HCT116 (cell line): Measurements from ENCODE around the gene SAA1. TPM values are rescaled to one million over a fixed set of nuclear protein-coding genes. Genes with fewer than 3 reads are reported as not detected.

Source experiments
- ATAC-seq: fragments of 200-7000 bp; cut with Tn5 transposase; 2 replicates; pipeline ENCODE4 v1.9.1; 2020; ENCODE audit warnings: mild to moderate bottlenecking, moderate library complexity
- BruUV-seq: library from RNA; stranded (reverse); fragments of 400-500 nt; replicated peaks from 2 replicates; lab custom pipeline; 2021; lab: Mats Ljungman, UMichigan
- CTCF ChIA-PET: fragments of 300-600 bp; sonication (Branson Sonifier 250); formaldehyde crosslinking; loops from one replicate; lab custom pipeline; 2021; ENCODE audit warnings: antibody characterized with exemption; lab: Charles Lee
- POLR2A ChIA-PET: fragments of 300-600, 350-600 bp; sonication (Branson Sonifier 250); formaldehyde crosslinking; loops from one replicate; lab custom pipeline; 2021; ENCODE audit warnings: antibody characterized with exemption; lab: Charles Lee
- RAD21 ChIA-PET, 2 experiments: fragments of 300-600 bp; sonication (Branson Sonifier 250); formaldehyde crosslinking; loops; one replicate each; lab custom pipeline; 2023; ENCODE audit warnings: low total read pairs in 2 of 2; ENCODE audit not compliant: uncharacterized antibody in 2 of 2, unreplicated experiment in 2 of 2, low non-redundant PET in 1 of 2; lab: Charles Lee
- DNase-seq: peaks from one replicate; pipeline ENCODE4 v3.0.0-alpha.2; 2010; ENCODE audit warnings: low read depth, low spot score
- H2AFZ ChIP-seq: fragments of 200-600 bp; shearing (Covaris generic), sonication (generic); 2 replicates; pipeline ENCODE4 v1.6.1; 2017; ENCODE audit warnings: low read depth, mixed run types, mixed read lengths, antibody characterized with exemption, low read length; ENCODE audit not compliant: poor library complexity, severe bottlenecking
- H3K27ac ChIP-seq: 2 replicates; pipeline ENCODE4 v1.5.1; 2012; ENCODE audit warnings: low read depth, low read length
- H3K27me3 ChIP-seq: fragments of 200-600 bp; sonication (generic); 2 replicates; pipeline ENCODE4 v1.6.1; 2016; ENCODE audit warnings: mixed run types, low read length, mixed read lengths; ENCODE audit not compliant: insufficient read depth
- H3K36me3 ChIP-seq, 2 experiments: fragments of 200-500 bp in 1 of 2; fragments of 200-600 bp in 1 of 2; sonication (Bioruptor generic) in 1 of 2; sonication (generic) in 1 of 2; 2 replicates each; pipeline versions ENCODE4 v1.5.1 to v1.6.1; 2014 to 2016; ENCODE audit warnings: low read length in 2 of 2, inconsistent platforms in 1 of 2, mixed read lengths in 1 of 2, mixed run types in 1 of 2; ENCODE audit not compliant: insufficient read depth in 2 of 2, control insufficient read depth in 1 of 2
- H3K4me1 ChIP-seq, 2 experiments: fragments of 200-600 bp in 1 of 2; sonication (generic) in 1 of 2; 2 replicates each; pipeline versions ENCODE4 v1.5.1 to v1.6.1; 2012 to 2017; ENCODE audit warnings: low read length in 2 of 2, inconsistent platforms in 1 of 2, mild to moderate bottlenecking in 1 of 2, mixed read lengths in 1 of 2, mixed run types in 1 of 2, moderate library complexity in 1 of 2; ENCODE audit not compliant: insufficient read depth in 2 of 2, control insufficient read depth in 1 of 2
- H3K4me2 ChIP-seq: fragments of 200-600 bp; sonication (generic); 2 replicates; pipeline ENCODE4 v1.6.1; 2017; ENCODE audit warnings: mixed run types, low read length, mixed read lengths
- H3K4me3 ChIP-seq, 2 experiments: fragments of 200-600 bp in 1 of 2; sonication (generic) in 1 of 2; replicated peaks in 1 of 2; 2 replicates each; pipeline ENCODE4 v1.5.1; 2011 to 2016; ENCODE audit warnings: low read length in 2 of 2, control low read depth in 1 of 2, low read depth in 1 of 2, mild to moderate bottlenecking in 1 of 2, mixed read lengths in 1 of 2, mixed run types in 1 of 2
- H3K79me2 ChIP-seq: fragments of 200-600 bp; sonication (generic); 2 replicates; pipeline ENCODE4 v1.6.1; 2017; ENCODE audit warnings: mild to moderate bottlenecking, mixed run types, low read length, moderate library complexity, mixed read lengths; ENCODE audit not compliant: insufficient read depth
- H3K9ac ChIP-seq: fragments of 200-600 bp; sonication (generic); 2 replicates; pipeline ENCODE4 v1.6.1; 2016; ENCODE audit warnings: low read length, mixed read lengths
- H3K9me2 ChIP-seq: fragments of 200-600 bp; sonication (generic), shearing (Covaris generic); 2 replicates; pipeline ENCODE4 v1.6.1; 2017; ENCODE audit warnings: mixed run types, mild to moderate bottlenecking, moderate library complexity; ENCODE audit not compliant: insufficient read depth
- H3K9me3 ChIP-seq, 2 experiments: fragments of 200-500 bp in 1 of 2; fragments of 200-600 bp in 1 of 2; sonication (Bioruptor generic) in 1 of 2; sonication (generic) in 1 of 2; 2 replicates each; pipeline ENCODE4 v1.6.1; 2014 to 2017; ENCODE audit warnings: low read length in 2 of 2, mixed read lengths in 2 of 2, inconsistent platforms in 1 of 2, low read depth in 1 of 2, mild to moderate bottlenecking in 1 of 2, mixed run types in 1 of 2, moderate library complexity in 1 of 2; ENCODE audit not compliant: control insufficient read depth in 1 of 2, insufficient read depth in 1 of 2
- H4K20me1 ChIP-seq: fragments of 200-600 bp; sonication (generic), shearing (Covaris generic); 2 replicates; pipeline ENCODE4 v1.6.1; 2017; ENCODE audit warnings: mixed run types, mild to moderate bottlenecking, moderate library complexity; ENCODE audit not compliant: insufficient read depth
- ATF3 ChIP-seq: IDR thresholded peaks from 2 replicates; pipeline ENCODE4 v1.6.1; 2012
- CTCF ChIP-seq, 3 experiments: fragments of 200-600 bp in 1 of 3; sonication (generic) in 1 of 3; IDR thresholded peaks in 2 of 3; conservative IDR thresholded peaks in 1 of 3; 2 replicates each; pipeline ENCODE4 v1.5.1; 2012 to 2017; ENCODE audit warnings: low read depth in 2 of 3, low read length in 2 of 3, antibody characterized with exemption in 1 of 3, borderline replicate concordance in 1 of 3, control low read depth in 1 of 3, mild to moderate bottlenecking in 1 of 3, mixed read lengths in 1 of 3, mixed run types in 1 of 3, moderate library complexity in 1 of 3; ENCODE audit not compliant: insufficient read depth in 1 of 3
- EGR1 ChIP-seq: IDR thresholded peaks from 2 replicates; pipeline ENCODE4 v1.6.1; 2012; ENCODE audit warnings: low read depth
- ELF1 ChIP-seq: IDR thresholded peaks from 2 replicates; pipeline ENCODE4 v1.6.1; 2012; ENCODE audit warnings: low read depth, borderline replicate concordance
- EZH2 ChIP-seq: fragments of 200-600 bp; sonication (generic); IDR thresholded peaks from 2 replicates; pipeline ENCODE4 v1.6.1; 2017; ENCODE audit warnings: antibody characterized with exemption, mixed run types
- JUND ChIP-seq: IDR thresholded peaks from 2 replicates; pipeline ENCODE4 v1.6.1; 2012
- MAX ChIP-seq: IDR thresholded peaks from 2 replicates; pipeline ENCODE4 v1.6.1; 2012
- POLR2AphosphoS5 ChIP-seq: IDR thresholded peaks from 2 replicates; pipeline ENCODE4 v1.6.1; 2011; ENCODE audit warnings: mild to moderate bottlenecking, low read depth, low read length, moderate library complexity
- RAD21 ChIP-seq: IDR thresholded peaks from 2 replicates; pipeline ENCODE4 v1.6.1; 2012; ENCODE audit warnings: low read depth, mild to moderate bottlenecking
- REST ChIP-seq: IDR thresholded peaks from 2 replicates; pipeline ENCODE4 v1.6.1; 2012; ENCODE audit warnings: low read depth
- SIN3A ChIP-seq: IDR thresholded peaks from 2 replicates; pipeline ENCODE4 v1.6.1; 2012; ENCODE audit warnings: low read depth
- SRF ChIP-seq: IDR thresholded peaks from 2 replicates; pipeline ENCODE4 v1.6.1; 2012; ENCODE audit warnings: low read depth
- TCF7L2 ChIP-seq: IDR thresholded peaks from 2 replicates; pipeline ENCODE4 v1.7.0; 2011; ENCODE audit warnings: borderline replicate concordance, inconsistent platforms; ENCODE audit not compliant: insufficient read depth, insufficient read length; ENCODE audit errors: extremely low read depth
- ZFX ChIP-seq: fragments of 450-650 bp; IDR thresholded peaks from 2 replicates; pipeline ENCODE4 v1.6.1; 2017
- ZNF274 ChIP-seq: fragments of 200-500 bp; sonication (Bioruptor generic); IDR thresholded peaks from 2 replicates; pipeline ENCODE4 v1.6.1; 2014; ENCODE audit warnings: mild to moderate bottlenecking, low read depth, low read length, inconsistent platforms
- intact Hi-C: fragments of 100-400 bp; cut with micrococcal nuclease; formaldehyde crosslinking; loops from 2 replicates; pipeline ENCODE4 v1.10.0; 2022
- total RNA-seq: library from RNA; stranded (reverse); gene quantifications from one replicate; pipeline ENCODE4 v1.2.1, GENCODE V29; 2021; ENCODE audit not compliant: unreplicated experiment

SAA1 gene
- total RNA-seq, 1 experiment from 2014 or later: 8.6 TPM

GRCh38 chr11:18313965-18314763, 48.1 kb downstream of the SAA1 start:
- H4K20me1 ChIP-seq: no peaks in the 10 kb centered on the region
- peak; percentile 63 for ATAC-seq
- no peak overlapping the region for H3K9ac ChIP-seq
- peaks cover 0 to 8% of the 10 kb centered on the region in 2 experiments; a peak in 1 of 4 replicates for H3K4me1 ChIP-seq
- no peak for TF ChIP-seq SRF
- TF ChIP-seq ELF1: no peak
- TF ChIP-seq MAX: no peak
- TF ChIP-seq ZNF274: no peak
- TF ChIP-seq REST: no peak
- no peak for TF ChIP-seq TCF7L2
- no peak for TF ChIP-seq RAD21
- no peak for TF ChIP-seq ATF3
- no peak for TF ChIP-seq EGR1
- no peak for TF ChIP-seq JUND
- no peak for TF ChIP-seq CTCF (IDR thresholded peaks at IDR 0.05 in 2 of 3, conservative IDR thresholded peaks at IDR 0.05 in 1 of 3; ENCODE audit: borderline replicate concordance in 1 of 3, insufficient read depth in 1 of 3, low read depth in 2 of 3, low read length in 2 of 3)
- no peak for TF ChIP-seq POLR2AphosphoS5
- no peak for TF ChIP-seq EZH2
- TF ChIP-seq SIN3A: no peak
- no peak for TF ChIP-seq ZFX
- no peaks in the 10 kb centered on the region for H3K9me2 ChIP-seq
- RAD21 ChIA-PET: no interaction called here
- DNase-seq: no peak
- intact Hi-C loops: no loop called here
- peaks cover 57% of the 10 kb centered on the region for H3K79me2 ChIP-seq
- H3K27ac ChIP-seq: no peak overlapping the region
- no peak overlapping the region for H2AFZ ChIP-seq
- H3K36me3 ChIP-seq: peaks cover 13 to 17% of the 10 kb centered on the region in 2 experiments; a peak in 3 of 4 replicates
- H3K4me3 ChIP-seq: no peak overlapping the region
- POLR2A ChIA-PET: no interaction called here
- H3K9me3 ChIP-seq: no peaks in the 10 kb centered on the region
- 0 out of 2 replicates have a peak overlapping the region, but pooled peaks have one; percentile 11 for H3K4me2 ChIP-seq
- CTCF ChIA-PET: interaction anchor here (1.9 kb wide), 1 partner anchor 70 kb away, joined by 4 read pairs; no protein-coding TSS in a partner anchor
- H3K27me3 ChIP-seq: no peaks in the 10 kb centered on the region
- BruUV-seq: no TSS peak
